T-helper 22 cell (primary cell): Measurements from ENCODE around the gene GOSR2.

Experiments used
- DNase-seq: peaks from one replicate; pipeline ENCODE4 v3.0.0-alpha.2; 2020; ENCODE audit warnings: low read depth

Gene GOSR2

DNA sequence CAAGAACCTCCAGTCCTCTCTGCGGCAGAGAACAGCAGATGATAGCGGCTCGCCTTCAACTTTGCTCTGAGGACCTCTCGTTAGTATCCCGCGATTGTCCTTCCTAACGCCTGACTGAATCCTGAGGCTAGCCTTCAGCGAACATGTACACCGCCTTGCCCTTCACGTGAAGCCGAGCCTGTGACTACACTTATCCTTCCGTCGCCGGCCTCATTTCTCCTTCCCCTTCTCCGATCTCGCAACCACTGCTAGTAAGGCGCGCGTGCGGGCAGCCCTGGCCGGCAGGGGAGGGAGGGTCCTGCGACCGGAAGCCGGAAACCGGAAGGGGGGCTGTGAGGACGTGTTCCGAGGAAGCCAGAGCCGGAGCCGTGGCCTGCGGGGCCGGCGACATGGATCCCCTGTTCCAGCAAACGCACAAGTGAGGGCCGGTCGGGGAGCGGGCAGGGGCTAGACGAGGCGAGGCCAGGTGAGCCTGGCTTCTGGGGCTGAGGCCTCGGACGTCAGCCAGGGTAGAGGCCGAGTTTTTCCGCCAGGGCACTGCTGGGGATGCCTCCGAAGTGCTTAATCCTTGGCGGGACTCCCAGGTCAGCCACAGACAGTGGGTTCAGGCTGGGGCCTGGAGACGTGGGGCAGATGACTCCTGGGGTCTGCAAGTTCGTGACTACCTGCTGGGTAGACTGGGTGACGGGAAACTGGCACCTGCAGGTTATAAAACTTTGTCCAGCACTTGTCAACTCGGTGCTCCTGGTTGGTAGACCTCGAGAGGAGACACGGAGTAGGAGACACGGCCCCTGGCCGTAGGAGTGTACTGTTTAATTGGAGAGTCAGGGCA, at the start of gene GOSR2:
Gene GOSR2, plus strand, starts transcription at position 357 of the 832 bp plus-strand sequence. Its CDS starts 33 bp downstream, at position 390.
- peak; percentile 66 for DNase-seq

DNA sequence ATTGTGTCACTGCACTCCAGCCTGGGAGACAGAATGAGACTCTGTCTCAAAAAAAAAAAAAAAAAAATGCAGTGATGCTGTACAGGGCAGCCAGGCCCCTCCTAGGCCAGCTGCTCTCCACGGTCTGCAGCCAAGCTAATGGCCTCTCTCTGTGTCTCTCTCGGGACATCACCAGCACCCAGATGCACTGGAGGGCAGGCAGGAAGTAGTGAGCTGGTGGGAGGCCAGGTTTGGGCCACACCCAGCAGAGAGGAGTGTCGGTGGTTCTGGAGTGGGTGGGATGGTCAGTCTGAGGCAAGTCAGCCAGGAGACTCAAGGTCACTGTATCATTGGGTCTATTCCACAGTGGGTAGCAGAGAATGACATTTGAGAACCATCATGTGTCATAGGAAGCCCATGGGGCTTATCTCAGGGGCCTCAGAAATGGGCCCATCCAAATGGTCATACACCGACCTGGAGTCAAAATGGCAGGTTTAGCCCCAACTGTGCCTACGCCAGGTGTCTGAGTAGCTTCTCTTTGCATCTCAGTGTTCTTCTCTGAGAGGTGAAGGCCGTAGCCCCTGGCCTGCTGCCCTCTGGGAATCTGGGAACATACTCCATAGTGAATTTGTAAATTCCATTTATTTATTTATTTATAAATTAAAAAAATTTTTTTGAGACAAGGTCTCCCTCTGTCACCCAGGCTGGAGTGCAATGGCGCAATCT, 48.9 kb upstream of the GOSR2 start:
- DNase-seq, result no peak

DNA sequence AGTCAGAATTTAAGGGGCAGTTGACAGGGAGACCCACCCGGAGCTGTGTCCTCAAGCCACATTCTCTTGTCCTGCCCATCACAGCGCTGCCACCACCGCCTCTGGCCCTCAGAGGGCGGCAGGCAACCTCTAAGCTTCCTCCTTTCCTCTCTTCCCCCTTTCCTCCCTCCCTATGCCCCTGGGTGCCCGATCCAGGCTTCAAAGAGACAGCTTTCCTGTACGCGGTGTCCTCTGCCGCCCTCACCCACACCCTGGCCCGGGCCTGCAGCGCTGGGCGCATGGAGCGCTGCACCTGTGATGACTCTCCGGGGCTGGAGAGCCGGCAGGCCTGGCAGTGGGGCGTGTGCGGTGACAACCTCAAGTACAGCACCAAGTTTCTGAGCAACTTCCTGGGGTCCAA, 48.1 kb upstream of the GOSR2 start:
- no peak for DNase-seq

DNA sequence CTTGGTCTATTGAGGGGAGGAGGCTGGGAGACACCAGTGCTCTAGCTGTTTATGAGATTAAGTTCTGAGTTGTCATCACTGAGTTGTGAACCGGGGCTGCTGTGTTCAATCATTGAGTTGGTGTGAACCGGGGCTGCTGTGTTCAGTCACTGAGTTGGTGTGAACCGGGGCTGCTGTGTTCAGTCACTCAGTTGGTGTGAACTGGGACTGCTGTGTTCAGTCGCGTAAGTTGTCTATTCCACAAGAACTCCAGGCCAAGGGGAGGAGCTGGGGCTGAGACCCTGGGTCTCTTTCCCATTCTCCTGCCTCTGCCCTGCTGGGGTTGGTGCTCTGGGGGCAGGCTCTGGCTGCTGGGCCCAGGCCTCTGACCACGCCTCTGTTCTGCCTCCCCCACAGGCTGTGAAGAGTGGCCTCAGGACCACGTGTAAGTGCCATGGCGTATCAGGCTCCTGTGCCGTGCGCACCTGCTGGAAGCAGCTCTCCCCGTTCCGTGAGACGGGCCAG, 47.1 kb upstream of the GOSR2 start:
- DNase-seq, result no peak

DNA sequence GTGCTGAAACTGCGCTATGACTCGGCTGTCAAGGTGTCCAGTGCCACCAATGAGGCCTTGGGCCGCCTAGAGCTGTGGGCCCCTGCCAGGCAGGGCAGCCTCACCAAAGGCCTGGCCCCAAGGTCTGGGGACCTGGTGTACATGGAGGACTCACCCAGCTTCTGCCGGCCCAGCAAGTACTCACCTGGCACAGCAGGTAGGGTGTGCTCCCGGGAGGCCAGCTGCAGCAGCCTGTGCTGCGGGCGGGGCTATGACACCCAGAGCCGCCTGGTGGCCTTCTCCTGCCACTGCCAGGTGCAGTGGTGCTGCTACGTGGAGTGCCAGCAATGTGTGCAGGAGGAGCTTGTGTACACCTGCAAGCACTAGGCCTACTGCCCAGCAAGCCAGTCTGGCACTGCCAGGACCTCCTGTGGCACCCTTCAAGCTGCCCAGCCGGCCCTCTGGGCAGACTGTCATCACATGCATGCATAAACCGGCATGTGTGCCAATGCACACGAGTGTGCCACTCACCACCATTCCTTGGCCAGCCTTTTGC, 46.5 kb upstream of the GOSR2 start:
- DNase-seq, result no peak

DNA sequence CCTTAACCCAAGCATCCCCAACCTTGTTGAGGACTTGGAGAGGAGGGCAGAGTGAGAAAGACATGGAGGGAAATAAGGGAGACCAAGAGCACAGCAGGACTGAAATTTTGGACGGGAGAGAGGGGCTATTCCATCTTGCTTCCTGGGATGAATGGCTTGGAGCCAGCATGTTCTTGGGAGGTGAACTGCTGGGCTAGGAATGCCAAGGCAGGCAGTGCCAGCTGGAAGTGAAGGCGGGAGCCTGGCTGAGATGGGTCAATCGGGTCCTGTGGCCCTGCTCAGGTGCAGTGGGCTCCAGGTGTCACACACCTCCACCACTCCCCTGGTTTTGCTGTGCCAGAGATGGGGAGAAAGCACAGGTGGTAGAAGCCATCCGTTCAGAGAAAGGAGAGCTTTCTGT, 46.0 kb upstream of the GOSR2 start:
- no peak for DNase-seq

DNA sequence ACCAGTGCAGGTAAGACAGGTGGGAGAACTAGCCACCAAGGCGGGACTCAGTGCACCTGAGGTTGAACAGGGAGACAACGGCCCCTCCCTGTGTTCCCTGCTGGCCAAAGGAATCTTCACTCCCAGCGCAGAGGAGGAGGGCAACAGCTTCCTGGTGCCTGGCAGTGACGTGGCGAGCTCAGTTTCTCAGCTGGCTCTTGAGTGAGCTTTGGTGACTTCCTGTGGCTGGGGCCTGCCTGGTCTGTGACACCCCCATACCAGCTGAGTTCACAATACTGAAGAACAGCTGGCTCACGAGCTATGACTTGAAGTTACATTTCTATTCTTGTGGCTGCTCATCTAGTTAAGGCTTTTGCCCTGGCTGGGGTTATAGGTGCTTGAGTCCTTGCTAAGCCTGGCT, 45.5 kb upstream of the GOSR2 start:
- DNase-seq, result no peak

DNA sequence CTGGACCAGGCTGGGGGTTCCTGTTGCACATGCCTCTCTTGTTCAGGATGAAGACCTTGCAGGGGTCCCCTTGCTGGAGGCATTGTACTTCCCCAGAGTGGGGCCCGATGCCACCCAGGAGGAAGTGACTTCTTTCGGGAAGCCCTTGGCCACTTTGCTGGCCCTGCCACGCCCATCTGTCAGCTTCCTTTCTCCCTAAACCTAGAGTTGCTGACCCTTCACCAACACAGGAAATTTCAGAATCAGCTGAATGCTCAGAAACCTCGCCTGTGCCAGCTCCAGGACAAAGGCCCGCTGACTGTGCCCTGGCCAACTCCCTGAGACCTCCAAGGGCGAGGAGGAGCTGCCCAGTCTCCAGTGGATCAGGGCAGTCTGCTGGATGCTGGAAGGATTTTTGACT, 44.9 kb upstream of the GOSR2 start:
- DNase-seq, result no peak

DNA sequence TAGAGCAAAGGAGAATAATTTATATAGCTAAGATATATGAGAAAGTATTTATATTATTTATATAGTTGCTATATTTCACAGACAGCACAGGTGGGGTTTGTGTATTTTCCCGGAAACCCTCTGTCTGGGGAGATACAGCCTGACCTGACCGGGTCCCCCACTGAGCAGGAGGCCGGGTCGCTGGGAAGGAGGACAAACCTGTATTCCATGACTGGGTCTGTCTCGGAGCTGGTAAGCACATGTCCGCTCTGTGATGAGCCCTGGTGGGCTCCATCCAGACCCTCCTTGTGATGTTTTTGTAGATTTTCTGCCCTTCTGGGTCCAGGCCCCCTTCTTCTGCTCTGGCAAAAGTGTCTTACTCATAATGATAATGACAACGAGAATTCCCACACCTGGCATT, 43.9 kb upstream of the GOSR2 start:
- no peak for DNase-seq

DNA sequence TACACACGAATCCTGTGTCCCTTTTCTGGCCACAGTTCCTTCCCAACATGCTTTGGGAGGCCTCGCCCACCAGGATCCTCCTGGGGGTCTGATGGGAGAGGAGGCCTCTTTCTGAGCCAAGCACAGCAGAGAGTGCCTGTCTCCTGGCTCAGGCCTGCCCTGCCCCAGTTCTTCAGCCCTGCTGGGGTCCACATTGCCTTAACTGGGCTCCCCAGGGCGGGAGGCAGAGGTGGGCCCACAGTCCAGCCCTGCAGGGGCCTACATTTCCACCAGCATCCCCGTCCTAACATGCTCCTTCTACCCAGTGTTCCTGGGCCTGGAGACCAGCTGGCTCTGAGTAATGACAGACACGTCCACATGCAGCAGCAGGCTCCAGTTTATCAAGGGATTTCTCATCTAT, 41.9 kb upstream of the GOSR2 start:
- DNase-seq, result no peak

DNA sequence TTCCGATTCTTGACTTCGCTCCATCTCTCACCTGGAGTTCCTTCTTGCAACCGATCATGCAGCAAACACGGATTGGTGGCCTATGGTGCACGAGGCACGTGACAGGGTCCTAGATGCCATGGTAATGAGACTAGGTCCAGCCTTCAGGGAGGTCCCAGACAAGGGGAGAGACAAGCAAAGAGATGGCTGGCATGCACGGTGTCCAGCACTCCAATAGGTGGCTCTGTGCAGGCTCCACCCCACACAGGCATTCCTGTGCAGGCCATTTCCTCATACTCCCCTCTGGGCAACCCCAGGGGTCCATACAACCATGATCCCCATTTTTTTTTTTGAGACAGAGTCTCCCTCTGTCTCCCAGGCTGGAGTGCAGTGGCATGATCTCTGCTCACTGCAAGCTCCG, 40.3 kb upstream of the GOSR2 start:
- DNase-seq, result no peak

DNA sequence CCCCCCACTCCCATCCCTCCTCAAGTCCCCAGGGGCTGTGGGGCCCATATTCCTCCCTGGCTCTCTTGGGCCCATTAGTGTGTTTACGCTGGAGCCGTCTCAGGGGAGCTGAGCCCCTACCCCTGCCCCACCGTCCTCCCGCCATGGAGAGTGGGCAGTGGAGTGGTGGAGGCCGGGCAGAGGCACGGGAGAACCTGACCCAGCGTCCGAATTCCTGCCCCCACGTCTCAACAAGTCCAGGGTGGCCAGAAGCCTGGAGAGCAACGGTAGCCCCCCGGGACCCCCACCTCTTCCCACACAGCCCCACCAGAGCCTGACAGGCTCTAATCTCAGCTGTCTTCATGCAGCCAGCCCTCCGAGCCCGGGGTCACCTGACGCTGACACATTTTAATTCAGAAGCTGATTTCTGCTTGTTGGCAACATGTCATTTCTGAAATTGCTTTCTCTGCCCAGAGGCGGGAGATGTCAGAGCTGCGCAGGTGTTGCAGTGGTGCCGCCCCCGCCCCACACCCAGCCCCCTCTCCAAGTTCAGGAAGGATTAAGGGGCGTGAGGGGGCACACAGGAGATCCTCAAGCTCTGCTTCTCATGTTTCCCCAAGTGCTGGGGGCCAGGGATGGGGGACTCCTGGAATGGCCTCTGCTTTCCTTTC, 39.0 kb upstream of the GOSR2 start:
- no peak for DNase-seq

DNA sequence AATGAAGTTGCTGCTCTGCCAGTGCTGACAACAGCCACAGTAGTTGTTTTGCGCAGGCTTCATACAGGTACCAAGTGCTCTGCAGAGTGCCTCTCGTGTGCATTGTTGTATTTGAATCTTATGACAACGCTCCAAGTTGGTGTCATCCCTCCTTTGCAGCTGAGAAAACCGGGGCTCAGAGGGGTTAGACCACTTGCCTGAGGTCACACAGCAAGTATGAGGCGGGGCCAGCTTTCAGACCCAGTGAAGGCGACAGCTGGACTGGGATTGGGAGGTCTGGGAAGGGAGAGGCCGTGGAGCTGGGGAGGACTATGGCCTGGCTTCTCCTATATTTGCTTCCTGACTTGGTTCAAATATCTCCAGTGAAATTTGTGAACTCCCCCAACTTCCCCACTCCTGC, 38.4 kb upstream of the GOSR2 start:
- DNase-seq, result no peak

DNA sequence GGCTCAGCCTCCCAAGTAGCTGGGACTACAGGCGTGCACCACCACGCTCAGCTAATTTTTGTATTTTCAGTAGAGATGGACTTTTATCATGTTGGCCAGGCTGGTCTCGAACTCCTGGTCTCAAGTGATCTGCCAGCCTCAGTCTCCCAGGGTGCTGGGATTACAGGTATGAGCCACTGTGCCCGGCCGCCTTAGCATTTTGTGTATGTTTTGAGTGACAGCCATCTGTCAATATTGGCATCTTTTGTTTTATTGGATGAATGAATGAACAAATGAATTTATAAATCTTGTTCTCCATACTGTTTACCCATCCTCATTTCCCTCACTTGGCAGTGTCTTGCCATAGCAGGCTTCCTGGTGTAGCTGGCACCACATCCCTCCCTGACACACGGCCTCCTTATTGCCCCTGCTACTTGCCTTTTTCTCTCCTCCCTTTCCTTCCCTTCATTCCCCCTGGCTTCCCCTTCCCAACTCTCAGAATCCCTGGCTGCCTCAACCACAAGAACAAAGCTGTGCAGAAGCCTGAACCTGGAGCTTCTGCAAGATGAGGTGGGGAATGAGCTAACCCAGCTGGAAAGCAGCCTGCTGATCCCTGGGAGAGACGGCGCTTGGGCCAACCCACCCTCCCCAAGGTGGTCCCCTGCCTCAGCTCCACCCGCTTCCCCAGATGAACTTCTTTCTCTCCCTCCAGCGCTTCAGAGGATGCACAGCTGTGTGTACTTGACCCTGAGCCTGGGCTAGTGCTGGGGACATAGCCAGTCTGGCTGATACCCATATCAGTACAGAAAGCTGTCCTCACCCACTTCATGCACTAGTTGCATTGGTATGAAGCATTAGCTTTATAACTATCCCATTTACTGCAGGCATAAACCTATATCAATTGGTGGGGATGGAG, 37.3 kb upstream of the GOSR2 start:
- DNase-seq, result no peak

DNA sequence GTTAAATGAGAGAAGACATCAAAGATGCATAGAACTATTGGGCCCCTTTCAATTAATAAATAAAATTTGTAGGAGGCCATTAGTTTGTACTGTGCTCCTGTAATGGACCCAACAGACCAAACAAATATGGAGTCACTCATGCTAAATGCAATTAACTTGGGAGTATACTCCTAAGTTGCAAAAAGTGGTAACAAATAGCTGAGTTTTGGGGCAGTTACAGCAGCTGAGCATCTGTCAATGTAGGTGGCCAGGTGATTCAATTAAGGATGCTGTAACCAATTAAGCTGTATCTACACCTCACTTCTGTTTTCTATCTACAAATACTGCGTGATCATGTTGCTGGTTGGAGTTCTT, 36.7 kb upstream of the GOSR2 start:
- no peak for DNase-seq

DNA sequence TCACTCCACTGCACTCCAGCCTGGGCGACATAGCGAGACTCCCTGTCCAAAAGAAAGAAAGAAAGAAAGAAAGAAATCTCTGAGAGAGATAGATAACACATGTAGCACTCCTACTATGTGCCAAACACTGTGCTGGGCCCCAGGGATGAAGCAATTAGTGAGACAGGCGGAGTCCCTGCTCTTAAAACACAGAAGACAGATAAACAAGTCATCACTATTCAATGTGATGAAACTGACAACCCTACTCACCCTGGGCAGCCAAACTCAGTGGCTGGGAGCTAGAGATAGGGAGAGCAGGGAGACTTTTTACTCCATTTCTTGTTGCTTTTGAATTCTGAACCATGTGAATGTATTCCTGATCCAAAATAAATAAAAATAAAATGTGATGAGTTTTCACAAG, 35.2 kb upstream of the GOSR2 start:
- DNase-seq, result no peak

DNA sequence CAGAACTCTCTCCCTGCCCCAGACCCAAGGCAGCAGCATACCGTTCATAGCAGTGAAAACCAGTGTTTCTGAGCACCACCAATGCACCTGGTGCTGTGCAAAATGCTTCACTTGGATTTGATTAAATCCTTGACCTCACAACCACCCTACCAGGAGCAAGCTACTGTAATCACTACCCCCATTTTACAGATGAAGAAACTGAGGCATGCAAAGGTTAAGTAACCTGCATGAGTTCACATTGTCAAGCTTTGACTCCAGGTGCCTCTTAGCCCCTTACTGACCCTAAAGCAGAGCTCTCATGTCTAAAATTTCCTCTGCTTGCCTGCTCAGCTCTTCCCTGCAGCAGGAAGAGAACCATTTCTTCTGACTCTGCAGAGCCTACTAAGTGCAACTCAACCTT, 34.2 kb upstream of the GOSR2 start:
- no peak for DNase-seq

DNA sequence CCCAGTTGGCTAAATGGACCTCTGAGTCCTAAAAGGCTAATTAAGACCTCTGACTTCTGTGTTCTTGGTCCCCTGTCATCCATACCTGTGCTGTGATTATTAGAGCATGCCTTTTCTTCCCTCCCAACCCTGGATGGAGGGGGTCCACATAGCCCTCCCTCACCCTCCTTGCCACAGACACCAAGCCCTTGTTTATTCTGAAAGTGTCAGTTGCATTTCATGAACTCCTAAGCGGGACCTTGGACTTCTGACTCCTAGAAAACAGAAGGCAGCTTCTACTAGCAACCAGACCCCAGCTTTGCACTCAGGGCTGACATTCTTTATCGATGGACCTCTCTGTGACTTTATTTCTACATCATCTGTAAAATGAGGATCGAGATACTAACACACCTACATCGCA, 33.4 kb upstream of the GOSR2 start:
- DNase-seq, result no peak

DNA sequence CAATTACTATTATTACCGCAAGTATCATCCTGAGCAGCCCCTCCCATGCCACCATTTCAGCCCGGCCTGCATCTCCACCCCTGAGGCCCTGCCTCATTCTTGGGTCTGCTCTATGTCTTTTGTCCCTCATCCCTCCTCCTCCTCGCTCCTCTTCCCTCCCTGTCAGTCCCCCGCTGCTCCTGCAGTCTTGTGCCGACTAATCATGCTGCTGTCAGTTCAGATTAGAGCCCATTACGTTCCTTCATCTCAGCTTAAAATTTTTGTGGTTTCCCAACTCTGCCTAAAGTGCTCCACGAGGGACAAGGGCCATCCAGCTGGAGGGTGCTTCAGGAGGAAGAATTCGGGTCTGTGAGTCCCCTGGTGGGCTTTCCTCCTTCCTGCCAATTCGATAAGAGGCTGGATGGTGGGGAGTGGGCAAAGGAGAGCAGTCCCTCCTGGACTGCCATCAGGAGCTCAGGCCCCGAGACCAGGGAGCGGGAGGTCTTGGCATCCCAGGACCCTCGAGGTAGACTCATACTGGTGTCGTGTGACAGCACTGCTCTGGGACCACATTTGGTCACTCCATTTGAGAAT, 32.9 kb upstream of the GOSR2 start:
- DNase-seq, result no peak

DNA sequence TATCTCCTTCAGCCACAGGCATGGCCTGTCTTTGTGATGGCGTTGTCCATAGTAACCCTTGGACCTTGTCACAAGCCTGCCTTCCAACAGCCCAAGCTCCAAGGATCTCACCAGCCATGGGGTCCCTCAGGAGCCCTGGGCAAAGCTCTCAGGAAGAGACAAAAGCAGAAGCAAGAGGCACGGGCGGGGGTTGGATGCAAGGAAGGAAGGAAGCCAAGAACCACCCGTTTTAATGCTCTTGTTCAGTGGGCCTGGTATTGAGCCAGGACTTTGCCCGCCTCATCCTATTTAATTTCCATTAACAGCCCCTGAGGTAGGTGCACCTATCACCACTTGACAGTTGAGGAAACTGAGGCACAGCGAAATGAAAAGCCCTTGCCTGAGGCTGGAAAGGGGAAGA, 32.3 kb upstream of the GOSR2 start:
- no peak for DNase-seq

DNA sequence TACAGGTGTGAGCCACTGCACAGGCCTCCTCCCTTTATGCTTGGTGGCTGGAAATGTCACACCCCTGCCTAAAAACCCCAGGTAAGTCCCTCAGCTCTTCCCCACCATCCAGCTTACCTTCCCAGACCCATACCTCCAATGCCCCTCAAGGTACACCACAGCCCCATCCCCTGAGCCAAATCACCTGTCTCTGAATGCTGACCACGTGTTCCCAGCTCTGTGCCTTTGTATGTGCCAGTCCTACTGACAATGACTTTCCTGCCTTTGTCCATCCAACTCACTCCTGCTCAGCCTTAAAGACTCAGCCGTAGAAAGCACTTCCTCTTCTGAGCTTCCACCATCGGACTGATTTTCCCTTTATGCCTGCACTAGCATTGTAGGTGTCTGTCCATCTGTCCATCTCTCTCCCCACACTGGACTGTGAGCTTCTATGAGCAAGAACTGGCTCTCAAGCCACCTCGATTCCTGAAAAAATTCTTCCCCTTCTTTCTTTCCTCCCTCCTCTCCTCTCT, 30.7 kb upstream of the GOSR2 start:
- no peak for DNase-seq
